Astrocyte (in vitro differentiated cells and primary cell): ENCODE data around the gene STRIP2.

Experiments
- CTCF ChIP-seq: IDR thresholded peaks from 2 replicates; pipeline ENCODE4 v1.5.1; 2011; ENCODE audit warnings: low read depth, mild to moderate bottlenecking, inconsistent platforms, low read length, moderate library complexity; ENCODE audit not compliant: insufficient read depth
- EZH2 ChIP-seq: IDR thresholded peaks from 2 replicates; pipeline ENCODE4 v1.6.1; 2012; ENCODE audit warnings: mild to moderate bottlenecking, low read length, inconsistent platforms; ENCODE audit not compliant: insufficient read depth

- TF ChIP-seq CTCF = no peak
- TF ChIP-seq EZH2 = no peak
Observed at GRCh38 chr7:129450295-129450694, 16.1 kb downstream of the STRIP2 start.
